ENCODE measurements around the gene POLR1D.

The POLR1D gene

GRCh38 chr13:27621366-27622101 lies at the start of gene POLR1D:
TSS of gene POLR1D (plus strand) at chr13:27621892. CDS start at chr13:27621984, 92 bp downstream.
- no peaks in the 10 kb centered on the region for H3K27me3 Mint-ChIP-seq (ENCODE audit: low read depth)
- peak within 1 kb of the TSS; percentile 91 to 97 (median 94) for H3K4me3 Mint-ChIP-seq
- H3K9me3 Mint-ChIP-seq, result no peaks in the 10 kb centered on the region
- peak within 1 kb of the TSS; percentile 82 to 98 (median 97) for H3K27ac Mint-ChIP-seq
- no peak for TF ChIP-seq CTCF (IDR thresholded peaks at IDR 0.05; ENCODE audit: unreplicated experiment in 3 of 3)
- H3K36me3 Mint-ChIP-seq (ENCODE audit: low read depth), result peaks cover 36% of the 10 kb centered on the region
- H3K4me1 Mint-ChIP-seq, result peaks cover 44% of the 10 kb centered on the region

- Mint-ChIP-seq H3K27ac (no peak overlapping the region), H3K9me3 (peaks cover 9% of the 10 kb centered on the region), H3K4me3 (no peak overlapping the region), H3K36me3 (ENCODE audit: low read depth) (peaks cover 14% of the 10 kb centered on the region), H3K27me3 (ENCODE audit: low read depth) (no peaks in the 10 kb centered on the region), H3K4me1 (peaks cover 28% of the 10 kb centered on the region)
- TF ChIP-seq CTCF (IDR thresholded peaks at IDR 0.05; ENCODE audit: unreplicated experiment in 3 of 3), result no peak
These were observed 49.3 kb upstream of the POLR1D start for GRCh38 chr13:27572234-27572901.

- TF ChIP-seq CTCF (IDR thresholded peaks at IDR 0.05; ENCODE audit: unreplicated experiment in 3 of 3), result no peak
- Mint-ChIP-seq H3K27ac (peak overlapping the region in 1 of 3 experiments; percentile 20), H3K9me3 (peaks cover 9% of the 10 kb centered on the region), H3K36me3 (ENCODE audit: low read depth) (peaks cover 14% of the 10 kb centered on the region), H3K4me3 (no peak overlapping the region), H3K27me3 (ENCODE audit: low read depth) (no peaks in the 10 kb centered on the region), H3K4me1 (peaks cover 33% of the 10 kb centered on the region)
These were observed 48.4 kb upstream of the POLR1D start for GRCh38 chr13:27573265-27573664.

- Mint-ChIP-seq H3K9me3 (peaks cover 9% of the 10 kb centered on the region), H3K4me1 (peaks cover 33% of the 10 kb centered on the region), H3K27ac (no peak overlapping the region), H3K4me3 (no peak overlapping the region), H3K27me3 (ENCODE audit: low read depth) (no peaks in the 10 kb centered on the region), H3K36me3 (ENCODE audit: low read depth) (peaks cover 14% of the 10 kb centered on the region)
- TF ChIP-seq CTCF (IDR thresholded peaks at IDR 0.05; ENCODE audit: unreplicated experiment in 3 of 3), result no peak
These were observed 47.0 kb upstream of the POLR1D start for GRCh38 chr13:27574661-27575060.

- Mint-ChIP-seq H3K9me3 (peaks cover 6% of the 10 kb centered on the region), H3K27me3 (ENCODE audit: low read depth) (no peaks in the 10 kb centered on the region), H3K36me3 (ENCODE audit: low read depth) (peaks cover 14% of the 10 kb centered on the region), H3K27ac (no peak overlapping the region), H3K4me1 (peaks cover 9% of the 10 kb centered on the region), H3K4me3 (no peak overlapping the region)
- TF ChIP-seq CTCF (IDR thresholded peaks at IDR 0.05; ENCODE audit: unreplicated experiment in 3 of 3), result no peak
These were observed 43.3 kb upstream of the POLR1D start for GRCh38 chr13:27578121-27579030.
